Right atrium auricular region (tissue), 2 donors: Measurements from ENCODE around the gene SELENOS. TPM values are rescaled to one million over a fixed set of nuclear protein-coding genes. Genes with fewer than 3 reads are reported as not detected.

Experiments used
- DNase-seq: peaks from one replicate; pipeline ENCODE4 v3.0.0-alpha.2; 2019; ENCODE audit warnings: low spot score
- H3K27ac ChIP-seq, 2 donors: fragments of 200-600 bp; sonication (generic); 1 replicate in 1 of 2; 2 replicates in 1 of 2; pipeline ENCODE4 v1.5.1; 2016 to 2019
- H3K27me3 ChIP-seq, 2 donors: fragments of 200-600 bp; sonication (generic); one replicate each; pipeline versions ENCODE4 v1.5.1 to v1.6.0; 2017 to 2019
- H3K36me3 ChIP-seq: fragments of 200-600 bp; sonication (generic); one replicate; pipeline ENCODE4 v1.5.1; 2016
- H3K4me1 ChIP-seq, 2 donors: fragments of 200-600 bp; sonication (generic); one replicate each; pipeline versions ENCODE4 v1.5.1 to v1.6.0; 2017 to 2019
- H3K4me3 ChIP-seq, 2 donors: fragments of 200-600 bp; sonication (generic); 1 replicate in 1 of 2; 2 replicates in 1 of 2; pipeline ENCODE4 v1.5.1; 2017 to 2019; ENCODE audit warnings: mild to moderate bottlenecking in 1 of 2, moderate library complexity in 1 of 2
- H3K9me3 ChIP-seq, 2 donors: fragments of 200-600 bp; sonication (generic); one replicate each; pipeline ENCODE4 v1.5.1; 2019
- total RNA-seq, 2 donors: library from RNA; depleted of rRNA; stranded (reverse); fragments of >200 nt; gene quantifications; one replicate each; pipeline ENCODE4 v1.1.0, GENCODE V29; 2016
- TF ChIP-seq, protein P1 (sequence below), 2 donors: fragments of 200-600 bp; sonication (generic); IDR thresholded peaks; one replicate each; pipeline ENCODE4 v1.5.1; 2019; ENCODE audit warnings: antibody characterized with exemption in 2 of 2

SELENOS gene
- total RNA-seq, 2 donors from 2014 or later, result 52.4 to 60.6 TPM

DNA sequence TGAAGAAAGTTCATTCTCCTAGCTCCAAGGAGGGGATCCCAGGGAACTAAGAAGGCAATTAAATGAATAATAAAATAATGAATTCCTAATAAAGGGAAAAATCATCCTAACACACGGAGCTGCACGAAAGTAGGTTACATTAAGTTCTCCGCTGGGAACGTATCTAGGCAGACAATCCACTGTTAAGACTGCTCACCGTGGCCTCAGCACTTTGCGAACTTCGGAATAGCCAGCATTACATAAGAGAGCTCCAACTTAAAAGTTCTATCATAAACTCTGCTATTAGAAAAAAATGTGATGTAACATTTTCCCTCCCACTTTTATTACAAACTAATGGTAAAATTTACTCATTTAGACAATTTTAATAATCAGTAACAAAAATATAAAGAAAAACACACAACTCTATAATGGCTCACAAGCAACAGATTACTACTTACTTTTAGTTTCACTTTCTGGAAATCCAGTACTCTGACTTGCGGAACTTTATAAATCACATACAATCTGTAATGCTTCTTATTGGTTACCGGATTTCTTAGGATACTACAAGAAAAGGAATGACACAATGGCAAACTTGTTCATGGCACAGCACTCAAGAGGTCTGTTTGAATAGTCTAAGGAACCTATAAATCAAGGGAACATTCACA lies 9.3 kb upstream of the SELENOS start:
- no peaks in the 10 kb centered on the region for H3K27me3 ChIP-seq
- H3K36me3 ChIP-seq, result peaks cover 77% of the 10 kb centered on the region
- no peak overlapping the region for H3K4me3 ChIP-seq
- TF ChIP-seq, protein P1, sequence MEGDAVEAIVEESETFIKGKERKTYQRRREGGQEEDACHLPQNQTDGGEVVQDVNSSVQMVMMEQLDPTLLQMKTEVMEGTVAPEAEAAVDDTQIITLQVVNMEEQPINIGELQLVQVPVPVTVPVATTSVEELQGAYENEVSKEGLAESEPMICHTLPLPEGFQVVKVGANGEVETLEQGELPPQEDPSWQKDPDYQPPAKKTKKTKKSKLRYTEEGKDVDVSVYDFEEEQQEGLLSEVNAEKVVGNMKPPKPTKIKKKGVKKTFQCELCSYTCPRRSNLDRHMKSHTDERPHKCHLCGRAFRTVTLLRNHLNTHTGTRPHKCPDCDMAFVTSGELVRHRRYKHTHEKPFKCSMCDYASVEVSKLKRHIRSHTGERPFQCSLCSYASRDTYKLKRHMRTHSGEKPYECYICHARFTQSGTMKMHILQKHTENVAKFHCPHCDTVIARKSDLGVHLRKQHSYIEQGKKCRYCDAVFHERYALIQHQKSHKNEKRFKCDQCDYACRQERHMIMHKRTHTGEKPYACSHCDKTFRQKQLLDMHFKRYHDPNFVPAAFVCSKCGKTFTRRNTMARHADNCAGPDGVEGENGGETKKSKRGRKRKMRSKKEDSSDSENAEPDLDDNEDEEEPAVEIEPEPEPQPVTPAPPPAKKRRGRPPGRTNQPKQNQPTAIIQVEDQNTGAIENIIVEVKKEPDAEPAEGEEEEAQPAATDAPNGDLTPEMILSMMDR (IDR thresholded peaks at IDR 0.05), result no peak
- peaks cover 0 to under 1% of the 10 kb centered on the region in 2 donors for H3K4me1 ChIP-seq
- no peaks in the 10 kb centered on the region for H3K9me3 ChIP-seq
- H3K27ac ChIP-seq, result no peak overlapping the region
- no peak for DNase-seq

DNA sequence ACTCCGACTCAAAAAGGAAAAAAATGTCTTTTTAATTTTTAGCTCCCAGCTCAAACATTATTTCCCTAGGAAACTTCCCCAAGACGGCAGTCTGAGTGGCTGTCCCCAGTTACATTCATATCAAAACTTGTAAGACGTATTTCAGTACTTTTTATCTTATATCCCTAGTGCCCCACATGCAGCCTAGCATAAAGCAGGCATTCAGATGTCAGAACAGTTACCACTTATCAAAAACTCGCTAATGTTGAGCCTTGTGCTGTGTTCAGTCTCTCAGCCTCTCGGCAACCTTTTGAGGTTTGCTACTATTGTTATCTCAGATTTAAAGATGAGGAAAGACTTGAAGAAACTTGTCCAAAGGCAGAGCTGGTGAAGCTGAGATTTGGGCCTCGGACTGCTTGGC lies 6.6 kb upstream of the SELENOS start:
- TF ChIP-seq, protein P1 (IDR thresholded peaks at IDR 0.05), result no peak
- H3K4me3 ChIP-seq, result no peak overlapping the region
- no peak overlapping the region for H3K27ac ChIP-seq
- H3K9me3 ChIP-seq, result no peaks in the 10 kb centered on the region
- no peak for DNase-seq
- peaks cover 80% of the 10 kb centered on the region for H3K36me3 ChIP-seq
- H3K27me3 ChIP-seq, result no peaks in the 10 kb centered on the region
- no peaks in the 10 kb centered on the region for H3K4me1 ChIP-seq

DNA sequence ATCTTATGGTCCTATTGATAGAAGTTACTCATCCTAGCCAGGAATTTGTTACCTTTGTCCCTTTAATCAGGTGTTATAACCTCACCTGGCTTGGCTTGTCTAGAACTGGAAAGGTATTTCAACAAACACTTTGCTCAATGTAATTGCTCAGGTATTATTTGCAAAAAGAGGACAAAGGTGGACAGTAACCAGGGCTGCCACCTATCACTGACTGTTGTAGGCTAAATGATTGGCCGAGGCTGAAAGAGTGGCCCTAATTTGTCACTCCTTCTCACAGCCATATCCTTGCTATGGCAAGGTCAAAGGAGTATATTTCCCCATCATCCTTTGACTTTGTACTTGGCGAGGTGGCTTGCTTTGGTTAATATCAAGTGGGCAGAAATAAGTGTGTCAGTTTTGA lies 2.7 kb upstream of the SELENOS start:
- no peak overlapping the region for H3K4me3 ChIP-seq
- peaks cover 0 to 16% of the 10 kb centered on the region in 2 donors for H3K4me1 ChIP-seq
- TF ChIP-seq, protein P1 (IDR thresholded peaks at IDR 0.05), result no peak
- no peak overlapping the region for H3K27ac ChIP-seq
- no peak for DNase-seq
- H3K9me3 ChIP-seq, result no peaks in the 10 kb centered on the region
- no peaks in the 10 kb centered on the region for H3K27me3 ChIP-seq
- peaks cover 56% of the 10 kb centered on the region for H3K36me3 ChIP-seq

DNA sequence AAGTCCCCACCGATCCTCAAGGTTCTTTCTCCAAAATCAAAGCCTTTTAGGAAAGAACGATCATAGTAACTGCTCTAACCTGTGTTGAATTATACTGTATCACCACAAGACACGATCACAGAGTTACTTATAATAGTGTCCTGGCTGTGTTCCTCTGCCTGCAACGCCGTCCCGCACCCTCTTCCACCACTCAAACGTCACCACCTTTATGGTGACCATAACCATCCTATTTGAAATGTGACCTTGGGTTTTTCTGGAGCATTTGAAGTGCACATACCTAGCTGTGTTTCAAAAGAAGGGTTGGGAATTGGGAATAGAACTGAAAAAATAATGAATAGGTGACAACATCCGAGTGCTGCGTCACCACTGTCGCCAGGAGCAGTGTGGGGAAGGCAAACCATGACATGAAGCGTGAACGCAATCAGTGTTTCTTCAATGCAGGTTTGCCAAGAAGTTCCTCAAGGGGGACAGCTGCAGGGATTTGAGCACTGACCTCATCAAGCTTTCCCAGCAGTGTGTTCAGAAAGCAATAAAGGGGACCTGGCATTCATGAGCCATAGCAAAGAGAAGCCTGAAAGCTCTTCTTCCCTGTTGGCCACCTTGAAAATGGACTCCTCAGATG lies 769 bp upstream of the SELENOS start:
- Histone ChIP-seq H3K27ac (peak overlapping the region; percentile 91 to 95), H3K9me3 (no peaks in the 10 kb centered on the region), H3K4me3 (peak overlapping the region in 1 of 2 donors; percentile 90), H3K4me1 (peaks cover 0 to 24% of the 10 kb centered on the region in 2 donors), H3K27me3 (no peaks in the 10 kb centered on the region), H3K36me3 (peaks cover 57% of the 10 kb centered on the region)
- no peak for DNase-seq
- TF ChIP-seq, protein P1 (IDR thresholded peaks at IDR 0.05), result no peak

DNA sequence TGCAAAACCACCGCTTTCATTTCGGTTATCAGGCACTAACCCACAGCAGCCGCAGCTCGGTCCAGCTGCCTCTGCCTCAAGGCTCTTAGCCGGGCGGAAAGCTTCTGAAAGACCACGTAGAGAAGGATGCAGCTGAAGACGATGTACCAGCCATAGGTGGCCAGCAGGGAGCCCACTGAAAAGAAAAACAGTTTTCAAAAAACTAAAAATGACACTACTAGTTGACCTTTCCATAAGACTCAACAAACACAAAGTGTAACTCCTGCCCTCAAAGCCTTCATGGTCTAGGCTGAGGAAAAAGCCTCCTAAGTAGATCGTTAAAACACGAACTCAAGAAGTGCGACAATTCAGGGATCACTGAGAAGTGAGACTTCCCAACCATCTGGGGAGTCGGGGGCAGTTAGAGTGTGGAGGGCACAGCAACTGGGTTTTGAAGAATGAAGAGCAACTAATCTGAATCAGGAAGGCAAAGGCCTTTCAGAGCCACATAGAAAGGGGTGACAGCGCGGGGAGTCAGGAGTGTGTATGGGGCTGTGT lies 716 bp downstream of the SELENOS start:
- H3K27me3 ChIP-seq, result no peaks in the 10 kb centered on the region
- peak overlapping the region; percentile 91 to 95 for H3K27ac ChIP-seq
- H3K4me1 ChIP-seq, result peaks cover 0 to 25% of the 10 kb centered on the region in 2 donors
- TF ChIP-seq, protein P1 (IDR thresholded peaks at IDR 0.05), result no peak
- no peaks in the 10 kb centered on the region for H3K9me3 ChIP-seq
- peak overlapping the region; percentile 85 to 90 for H3K4me3 ChIP-seq
- DNase-seq, result no peak
- H3K36me3 ChIP-seq, result peaks cover 57% of the 10 kb centered on the region
